Stromal cell of bone marrow (primary cell): ENCODE data around the gene EEFSEC.

Experiments used
- DNase-seq: peaks from one replicate; pipeline ENCODE4 v3.0.0-alpha.2; 2012; ENCODE audit warnings: low read depth

The EEFSEC gene

DNA sequence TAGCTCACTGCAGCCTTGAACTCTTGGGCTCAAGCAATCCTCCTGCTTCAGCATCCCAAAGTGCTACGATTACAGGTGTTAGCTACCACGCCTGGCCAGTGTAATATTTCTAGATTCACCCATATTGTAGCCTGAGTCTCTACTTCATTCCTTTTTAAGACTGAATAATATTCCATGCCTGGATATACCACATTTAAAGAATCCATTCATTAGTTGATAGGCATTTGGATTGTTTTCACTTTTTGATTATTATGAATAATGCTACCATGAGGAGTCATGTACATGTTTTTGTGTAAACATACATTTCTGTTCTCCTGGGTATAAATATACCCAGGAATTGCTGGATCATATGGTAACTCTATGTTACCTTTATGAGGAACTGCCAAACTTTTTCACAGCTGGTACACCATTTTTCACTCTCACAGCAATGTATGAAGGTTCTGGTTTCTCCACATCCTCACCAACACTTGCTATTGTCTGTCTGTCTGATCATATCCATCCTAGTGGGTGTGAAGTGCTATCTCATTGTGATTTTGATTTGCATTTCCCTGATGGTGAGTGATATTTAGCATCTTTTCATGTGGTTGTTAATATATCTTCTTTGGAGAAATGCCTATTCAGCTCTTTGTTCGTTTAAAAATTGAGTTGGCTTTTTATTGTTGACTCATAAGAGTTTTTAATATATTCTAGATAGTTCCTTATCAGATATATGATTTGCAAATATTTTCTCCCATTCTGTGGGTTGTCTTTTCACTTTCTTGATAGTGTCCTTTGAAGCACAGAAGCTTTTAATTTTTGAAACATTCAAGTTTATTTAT, 32.6 kb downstream of the EEFSEC start:
- DNase-seq, result no peak

- DNase-seq, result no peak
Measured at GRCh38 chr3:128187495-128187894, 34.2 kb downstream of the EEFSEC start.

- no peak for DNase-seq
Measured at GRCh38 chr3:128188326-128188725, 35.0 kb downstream of the EEFSEC start.

- no peak for DNase-seq
Measured at GRCh38 chr3:128188956-128189355, 35.7 kb downstream of the EEFSEC start.

DNA sequence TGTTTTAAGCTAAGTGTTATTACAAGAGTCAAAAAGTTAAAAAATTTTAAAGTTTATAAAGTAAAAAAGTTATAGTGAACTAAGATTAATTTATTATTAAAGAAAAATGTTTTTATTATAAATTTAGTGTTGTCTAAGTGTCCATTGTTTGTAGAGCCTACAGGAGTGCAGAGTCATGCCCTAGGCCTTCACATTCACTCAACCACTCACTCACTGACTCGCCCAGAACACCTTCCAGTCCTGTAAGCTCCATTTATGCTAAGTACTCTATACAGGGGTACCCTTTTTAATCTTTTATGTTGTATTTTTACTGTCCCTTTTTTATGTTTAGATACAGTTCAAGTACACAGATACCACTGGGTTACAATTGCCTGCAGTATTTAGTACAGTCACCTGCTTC, 37.2 kb downstream of the EEFSEC start:
- no peak for DNase-seq

GRCh38 chr3:128192131-128192530, 38.9 kb downstream of the EEFSEC start:
- DNase-seq, result no peak

- no peak for DNase-seq
Measured at GRCh38 chr3:128193168-128193567, 39.9 kb downstream of the EEFSEC start.

DNA sequence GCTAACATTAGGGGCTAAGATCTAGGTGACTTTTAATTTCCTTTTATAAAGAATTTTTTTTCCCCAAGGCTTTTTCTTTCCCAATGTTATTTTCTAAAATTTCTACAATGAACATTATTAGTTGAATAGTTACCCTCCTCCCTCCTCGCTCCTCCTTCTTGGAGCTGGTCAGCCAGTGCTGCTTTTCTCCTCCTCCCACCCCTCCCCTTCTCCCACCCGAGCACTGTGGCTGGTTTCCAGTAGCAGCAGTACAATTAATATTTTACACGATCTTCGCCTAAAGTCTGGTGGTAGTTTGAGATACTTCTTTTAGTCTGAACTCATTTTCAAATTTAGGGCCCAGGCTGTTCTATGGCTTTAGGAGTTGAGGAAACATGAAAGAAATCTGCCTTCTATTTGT, 41.6 kb downstream of the EEFSEC start:
- DNase-seq, result no peak

- no peak for DNase-seq
Measured at GRCh38 chr3:128195369-128195768, 42.1 kb downstream of the EEFSEC start.

DNA sequence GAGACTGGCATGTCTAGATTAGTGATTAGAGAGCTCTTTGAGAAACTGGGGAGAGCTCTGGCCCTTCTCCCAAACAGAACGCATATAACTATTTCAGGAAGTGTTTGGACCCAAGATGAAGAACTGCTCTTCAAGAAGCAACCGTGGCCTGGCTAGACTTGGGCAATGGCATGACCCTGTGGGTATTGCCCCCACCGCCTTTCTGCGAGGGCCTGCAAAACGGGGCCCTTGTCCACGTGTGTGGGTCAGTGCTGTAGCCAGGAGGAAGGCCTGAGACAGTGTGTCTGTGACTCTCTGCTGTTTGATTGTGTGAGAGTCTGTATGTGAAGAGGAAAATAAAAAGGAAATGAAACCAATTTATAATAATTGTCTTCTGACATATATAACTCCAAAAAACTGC, 42.5 kb downstream of the EEFSEC start:
- DNase-seq, result no peak

- DNase-seq, result no peak
Measured at GRCh38 chr3:128196647-128197046, 43.4 kb downstream of the EEFSEC start.

- DNase-seq, result no peak
Measured at GRCh38 chr3:128197855-128198254, 44.6 kb downstream of the EEFSEC start.

- no peak for DNase-seq
Measured at GRCh38 chr3:128198313-128198712, 45.0 kb downstream of the EEFSEC start.

GRCh38 chr3:128199110-128199509, 45.8 kb downstream of the EEFSEC start:
- no peak for DNase-seq

DNA sequence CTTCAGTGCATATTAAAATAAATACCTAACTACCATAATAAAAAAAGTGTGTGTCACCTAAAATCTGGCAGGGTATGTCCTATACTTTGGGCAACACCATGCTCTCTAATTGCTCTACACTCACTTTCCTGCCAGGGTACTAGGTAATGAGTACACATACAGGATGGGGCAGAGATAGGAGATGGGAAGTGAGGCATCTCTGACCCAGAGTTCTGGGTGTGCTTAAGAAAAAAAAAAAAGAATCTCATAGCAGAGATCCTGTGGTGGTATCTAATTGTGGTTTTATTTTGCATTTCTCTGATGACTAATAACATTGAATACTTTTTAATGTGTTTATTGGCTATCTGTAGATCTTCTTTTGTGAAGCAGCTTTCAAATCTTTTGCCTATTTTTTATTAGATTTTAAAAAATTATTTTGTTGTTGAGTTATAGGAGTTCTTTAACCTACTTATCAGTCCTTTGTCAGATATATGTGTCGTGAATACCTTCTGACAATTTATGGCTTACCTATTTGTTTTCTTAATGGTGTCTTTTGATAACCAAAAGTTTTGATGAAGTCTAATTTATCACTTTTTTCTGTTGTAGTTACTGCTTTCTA, 48.0 kb downstream of the EEFSEC start:
- DNase-seq, result no peak

GRCh38 chr3:128203169-128203568, 49.9 kb downstream of the EEFSEC start:
- DNase-seq, result no peak

GRCh38 chr3:128205558-128206145, 52.4 kb downstream of the EEFSEC start:
- no peak for DNase-seq

GRCh38 chr3:128207951-128208350, 54.7 kb downstream of the EEFSEC start:
- DNase-seq, result no peak

GRCh38 chr3:128210711-128211110, 57.4 kb downstream of the EEFSEC start:
- DNase-seq, result no peak

GRCh38 chr3:128214056-128214455, 60.8 kb downstream of the EEFSEC start:
- DNase-seq, result no peak

DNA sequence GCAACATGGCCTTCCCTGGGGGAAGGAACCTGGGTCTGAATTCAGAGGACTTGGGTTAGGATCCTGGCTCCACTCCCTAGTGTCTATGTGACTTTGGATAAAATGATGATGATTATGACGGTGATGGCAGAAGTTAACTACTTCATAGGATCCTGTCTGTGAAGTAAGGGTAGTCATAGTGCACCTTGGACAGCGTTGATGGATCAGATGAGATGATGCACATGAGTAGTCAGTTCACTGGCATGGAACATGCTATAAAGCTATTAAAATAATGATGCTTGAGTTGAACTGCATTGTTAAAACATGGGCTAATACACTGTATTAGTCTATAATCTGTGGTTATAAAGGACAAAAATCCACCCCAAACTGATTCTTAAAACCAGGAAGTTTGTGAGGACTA, 62.0 kb downstream of the EEFSEC start:
- DNase-seq, result no peak

- no peak for DNase-seq
Measured at GRCh38 chr3:128215800-128216495, 62.7 kb downstream of the EEFSEC start.
